Caco-2 (cell line): ENCODE results near the gene SAMD8. TPM values are rescaled to one million over a fixed set of nuclear protein-coding genes. Genes with fewer than 3 reads are reported as not detected.

ENCODE experiments used
- BruUV-seq: library from RNA; stranded (reverse); fragments of 400-500 nt; replicated peaks from 2 replicates; lab custom pipeline; 2021; lab: Mats Ljungman, UMichigan
- CTCF ChIA-PET: fragments of 300-600 bp; sonication (Branson Sonifier 250); formaldehyde crosslinking; loops from one replicate; lab custom pipeline; 2022; ENCODE audit warnings: antibody characterized with exemption; lab: Charles Lee
- POLR2A ChIA-PET: fragments of 300-600 bp; sonication (Branson Sonifier 250); formaldehyde crosslinking; loops from one replicate; lab custom pipeline; 2022; ENCODE audit warnings: antibody characterized with exemption; lab: Charles Lee
- DNase-seq, 2 experiments: peaks; one replicate each; pipeline versions ENCODE4 v3.0.0 to v3.0.0-alpha.2; 2020 to 2022
- H3K27me3 ChIP-seq: replicated peaks from 2 replicates; pipeline ENCODE4 v1.6.0; 2011; ENCODE audit warnings: low read length; ENCODE audit not compliant: control insufficient read depth, insufficient read depth
- H3K36me3 ChIP-seq: 2 replicates; pipeline ENCODE4 v1.5.1; 2011; ENCODE audit warnings: low read length; ENCODE audit not compliant: control insufficient read depth, insufficient read depth
- H3K4me1 ChIP-seq: fragments of 250-450 bp; sonication (Bioruptor Pico); 2 replicates; pipeline ENCODE4 v1.5.1; 2020; ENCODE audit warnings: mild to moderate bottlenecking
- H3K4me3 ChIP-seq: 2 replicates; pipeline ENCODE4 v1.5.1; 2011; ENCODE audit warnings: low read depth, mild to moderate bottlenecking, control low read depth, low read length
- H3K9me3 ChIP-seq: fragments of 250-450 bp; sonication (Bioruptor Pico); 2 replicates; pipeline ENCODE4 v1.5.1; 2020; ENCODE audit warnings: mild to moderate bottlenecking, moderate library complexity
- H3K27ac Mint-ChIP-seq: one replicate; pipeline ENCODE4 v1.8.0; 2022; ENCODE audit warnings: mixed read lengths; ENCODE audit not compliant: unreplicated experiment
- H3K27me3 Mint-ChIP-seq: one replicate; pipeline ENCODE4 v1.8.0; 2022; ENCODE audit warnings: mixed read lengths; ENCODE audit not compliant: insufficient read depth, unreplicated experiment
- H3K36me3 Mint-ChIP-seq: one replicate; pipeline ENCODE4 v1.8.0; 2022; ENCODE audit warnings: mild to moderate bottlenecking, mixed read lengths; ENCODE audit not compliant: insufficient read depth, unreplicated experiment
- H3K4me1 Mint-ChIP-seq: one replicate; pipeline ENCODE4 v1.8.0; 2022; ENCODE audit warnings: low read depth, mixed read lengths; ENCODE audit not compliant: unreplicated experiment
- H3K4me3 Mint-ChIP-seq: one replicate; pipeline ENCODE4 v1.8.0; 2022; ENCODE audit warnings: mild to moderate bottlenecking, moderate library complexity, mixed read lengths; ENCODE audit not compliant: unreplicated experiment
- H3K9me3 Mint-ChIP-seq: one replicate; pipeline ENCODE4 v1.8.0; 2022; ENCODE audit warnings: mixed read lengths; ENCODE audit not compliant: unreplicated experiment
- CTCF ChIP-seq, 2 experiments: fragments of 200-600 bp in 1 of 2; IDR thresholded peaks; 1 replicate in 1 of 2; 2 replicates in 1 of 2; pipeline versions ENCODE4 v1.5.1 to v1.8.0; 2011 to 2022; ENCODE audit warnings: antibody characterized with exemption in 1 of 2, control low read depth in 1 of 2, inconsistent platforms in 1 of 2, low read depth in 1 of 2, low read length in 1 of 2, mild to moderate bottlenecking in 1 of 2, moderate library complexity in 1 of 2; ENCODE audit not compliant: insufficient read depth in 1 of 2, severe bottlenecking in 1 of 2, unreplicated experiment in 1 of 2
- intact Hi-C: fragments of 100-400 bp; cut with micrococcal nuclease; formaldehyde crosslinking; loops from one replicate; pipeline ENCODE4 v1.10.0; 2022; ENCODE audit not compliant: unreplicated experiment
- total RNA-seq: library from RNA; stranded (reverse); gene quantifications from 2 replicates; pipeline ENCODE4 v1.2.3, GENCODE V29; 2022

SAMD8 gene
- total RNA-seq, 1 experiment from 2014 or later = 25.2 TPM

- no peaks in the 10 kb centered on the region for H3K9me3 Mint-ChIP-seq
- Histone ChIP-seq H3K4me3 (no peak overlapping the region), H3K36me3 (peaks cover 11% of the 10 kb centered on the region), H3K9me3 (no peaks in the 10 kb centered on the region), H3K27me3 (no peaks in the 10 kb centered on the region), H3K4me1 (peaks cover 72% of the 10 kb centered on the region)
- no peaks in the 10 kb centered on the region for H3K27me3 Mint-ChIP-seq
- DNase-seq = no peak
- TF ChIP-seq CTCF (IDR thresholded peaks at IDR 0.05; ENCODE audit: insufficient read depth in 1 of 2, low read depth in 1 of 2, low read length in 1 of 2, severe bottlenecking in 1 of 2, unreplicated experiment in 1 of 2) = no peak
- intact Hi-C loops = no loop called here
- no TSS peak for BruUV-seq
- peaks cover 66% of the 10 kb centered on the region for H3K4me1 Mint-ChIP-seq
- peak overlapping the region; percentile 86 for H3K27ac Mint-ChIP-seq
- H3K4me3 Mint-ChIP-seq = peak overlapping the region; percentile 25
- POLR2A ChIA-PET = interaction anchor here (0.5 kb wide), 1 partner anchor 1009 kb away, joined by 4 read pairs; no protein-coding TSS in a partner anchor
- CTCF ChIA-PET = interaction anchor here (0.9 kb wide), 1 partner anchor 41 kb away, joined by 5 read pairs; no protein-coding TSS in a partner anchor
- peaks cover 99% of the 10 kb centered on the region for H3K36me3 Mint-ChIP-seq
Measured at GRCh38 chr10:75228278-75228677, 116.8 kb downstream of the SAMD8 start.

- peaks cover 99% of the 10 kb centered on the region for H3K36me3 Mint-ChIP-seq
- Histone ChIP-seq H3K36me3 (peaks cover 11% of the 10 kb centered on the region), H3K4me3 (no peak overlapping the region), H3K9me3 (no peaks in the 10 kb centered on the region), H3K4me1 (peaks cover 72% of the 10 kb centered on the region), H3K27me3 (no peaks in the 10 kb centered on the region)
- H3K27me3 Mint-ChIP-seq = no peaks in the 10 kb centered on the region
- CTCF ChIA-PET = interaction anchor here (0.8 kb wide), 1 partner anchor 19 kb away, joined by 6 read pairs; the partner anchor contains the start of gene VDAC2
- DNase-seq = peak in 1 of 2 experiments; percentile 50
- no TSS peak for BruUV-seq
- H3K27ac Mint-ChIP-seq = peak overlapping the region; percentile 86
- POLR2A ChIA-PET = no interaction called here
- H3K9me3 Mint-ChIP-seq = no peaks in the 10 kb centered on the region
- intact Hi-C loops = no loop called here
- H3K4me1 Mint-ChIP-seq = peaks cover 66% of the 10 kb centered on the region
- peak overlapping the region; percentile 25 for H3K4me3 Mint-ChIP-seq
- TF ChIP-seq CTCF (IDR thresholded peaks at IDR 0.05; ENCODE audit: insufficient read depth in 1 of 2, low read depth in 1 of 2, low read length in 1 of 2, severe bottlenecking in 1 of 2, unreplicated experiment in 1 of 2) = no peak
Measured at GRCh38 chr10:75228834-75229233, 117.4 kb downstream of the SAMD8 start.

GRCh38 chr10:75229971-75230370 is 118.5 kb downstream of the SAMD8 start:
- peaks cover 54% of the 10 kb centered on the region for H3K4me1 Mint-ChIP-seq
- no peaks in the 10 kb centered on the region for H3K27me3 ChIP-seq
- H3K4me1 ChIP-seq = peaks cover 63% of the 10 kb centered on the region
- BruUV-seq = no TSS peak
- no peak for DNase-seq
- CTCF ChIA-PET = interaction anchor here (0.7 to 1.3 kb wide), 3 partner anchors 19 to 43 kb away, joined by 3 to 21 read pairs (median 20); partner anchors contain the start of gene VDAC2
- H3K27me3 Mint-ChIP-seq = no peaks in the 10 kb centered on the region
- intact Hi-C loops = loop anchor here (1.0 to 10.0 kb wide), 4 partner anchors 19 to 965 kb away; no protein-coding TSS in a partner anchor
- POLR2A ChIA-PET = interaction anchor here (1.4 kb wide), 1 partner anchor 19 kb away, joined by 6 read pairs; the partner anchor contains the start of gene VDAC2
- no peaks in the 10 kb centered on the region for H3K9me3 ChIP-seq
- H3K9me3 Mint-ChIP-seq = no peaks in the 10 kb centered on the region
- H3K36me3 ChIP-seq = peaks cover 9% of the 10 kb centered on the region
- H3K4me3 Mint-ChIP-seq = no peak overlapping the region
- H3K4me3 ChIP-seq = no peak overlapping the region
- H3K36me3 Mint-ChIP-seq = peaks cover 95% of the 10 kb centered on the region
- no peak for TF ChIP-seq CTCF (IDR thresholded peaks at IDR 0.05; ENCODE audit: insufficient read depth in 1 of 2, low read depth in 1 of 2, low read length in 1 of 2, severe bottlenecking in 1 of 2, unreplicated experiment in 1 of 2)
- H3K27ac Mint-ChIP-seq = peak overlapping the region; percentile 62
